ENCODE measurements around the gene CLPTM1. TPM values are rescaled to one million over a fixed set of nuclear protein-coding genes. Genes with fewer than 3 reads are reported as not detected.

CLPTM1 gene
- total RNA-seq, 1 donor from 2014 or later = 17.9 TPM

GRCh38 chr19:44990459-44990858 is 35.3 kb downstream of the CLPTM1 start:
- FAIRE-seq (no peak), DNase-seq (ENCODE audit: low read depth) (no peak)
- Histone ChIP-seq H3K27me3 (ENCODE audit: control insufficient read depth, insufficient read depth, low read length) (no peaks in the 10 kb centered on the region), H3K36me3 (ENCODE audit: control insufficient read depth, insufficient read depth, low read length) (peaks cover 19% of the 10 kb centered on the region), H3K4me3 (ENCODE audit: low read depth, low read length) (no peak overlapping the region)
- TF ChIP-seq, protein P1, sequence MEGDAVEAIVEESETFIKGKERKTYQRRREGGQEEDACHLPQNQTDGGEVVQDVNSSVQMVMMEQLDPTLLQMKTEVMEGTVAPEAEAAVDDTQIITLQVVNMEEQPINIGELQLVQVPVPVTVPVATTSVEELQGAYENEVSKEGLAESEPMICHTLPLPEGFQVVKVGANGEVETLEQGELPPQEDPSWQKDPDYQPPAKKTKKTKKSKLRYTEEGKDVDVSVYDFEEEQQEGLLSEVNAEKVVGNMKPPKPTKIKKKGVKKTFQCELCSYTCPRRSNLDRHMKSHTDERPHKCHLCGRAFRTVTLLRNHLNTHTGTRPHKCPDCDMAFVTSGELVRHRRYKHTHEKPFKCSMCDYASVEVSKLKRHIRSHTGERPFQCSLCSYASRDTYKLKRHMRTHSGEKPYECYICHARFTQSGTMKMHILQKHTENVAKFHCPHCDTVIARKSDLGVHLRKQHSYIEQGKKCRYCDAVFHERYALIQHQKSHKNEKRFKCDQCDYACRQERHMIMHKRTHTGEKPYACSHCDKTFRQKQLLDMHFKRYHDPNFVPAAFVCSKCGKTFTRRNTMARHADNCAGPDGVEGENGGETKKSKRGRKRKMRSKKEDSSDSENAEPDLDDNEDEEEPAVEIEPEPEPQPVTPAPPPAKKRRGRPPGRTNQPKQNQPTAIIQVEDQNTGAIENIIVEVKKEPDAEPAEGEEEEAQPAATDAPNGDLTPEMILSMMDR (IDR thresholded peaks at IDR 0.05; ENCODE audit: insufficient read depth, low read length, severe bottlenecking) = no peak

GRCh38 chr19:44990966-44991365 is 35.8 kb downstream of the CLPTM1 start:
- TF ChIP-seq, protein P1 (IDR thresholded peaks at IDR 0.05; ENCODE audit: insufficient read depth, low read length, severe bottlenecking) = no peak
- Histone ChIP-seq H3K36me3 (ENCODE audit: control insufficient read depth, insufficient read depth, low read length) (peaks cover 18% of the 10 kb centered on the region), H3K27me3 (ENCODE audit: control insufficient read depth, insufficient read depth, low read length) (no peaks in the 10 kb centered on the region), H3K4me3 (ENCODE audit: low read depth, low read length) (no peak overlapping the region)
- DNase-seq (ENCODE audit: low read depth) (no peak), FAIRE-seq (no peak)

GRCh38 chr19:44992336-44993163 is 37.4 kb downstream of the CLPTM1 start:
- Histone ChIP-seq H3K27me3 (ENCODE audit: control insufficient read depth, insufficient read depth, low read length) (no peaks in the 10 kb centered on the region), H3K4me3 (ENCODE audit: low read depth, low read length) (no peak overlapping the region), H3K36me3 (ENCODE audit: control insufficient read depth, insufficient read depth, low read length) (peaks cover 15% of the 10 kb centered on the region)
- DNase-seq (ENCODE audit: low read depth) (no peak), FAIRE-seq (no peak)
- TF ChIP-seq, protein P1 (IDR thresholded peaks at IDR 0.05; ENCODE audit: insufficient read depth, low read length, severe bottlenecking) = no peak

DNA sequence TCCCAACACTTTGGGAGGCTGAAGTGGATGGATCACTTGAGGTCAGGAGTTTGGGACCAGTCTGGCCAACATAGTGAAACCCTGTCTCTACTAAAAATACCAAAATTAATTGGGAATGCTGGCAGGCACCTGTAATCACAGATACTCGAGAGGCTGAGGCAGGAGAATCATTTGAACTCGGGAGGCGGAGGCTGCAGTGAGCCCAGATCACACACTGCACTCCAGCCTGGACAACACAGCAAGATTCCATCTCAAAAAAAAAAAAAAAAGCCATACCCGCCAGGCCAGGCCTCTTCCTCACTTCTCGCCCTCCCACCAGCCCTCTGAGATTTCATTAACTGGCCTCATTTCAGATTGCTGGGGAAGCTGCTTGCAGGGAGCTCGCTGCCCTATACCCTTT is 38.3 kb downstream of the CLPTM1 start:
- DNase-seq (ENCODE audit: low read depth) (no peak), FAIRE-seq (no peak)
- Histone ChIP-seq H3K4me3 (ENCODE audit: low read depth, low read length) (no peak overlapping the region), H3K36me3 (ENCODE audit: control insufficient read depth, insufficient read depth, low read length) (peaks cover 12% of the 10 kb centered on the region), H3K27me3 (ENCODE audit: control insufficient read depth, insufficient read depth, low read length) (no peaks in the 10 kb centered on the region)
- TF ChIP-seq, protein P1 (IDR thresholded peaks at IDR 0.05; ENCODE audit: insufficient read depth, low read length, severe bottlenecking) = no peak

- DNase-seq (ENCODE audit: low read depth) (no peak), FAIRE-seq (no peak)
- Histone ChIP-seq H3K36me3 (ENCODE audit: control insufficient read depth, insufficient read depth, low read length) (peaks cover 11% of the 10 kb centered on the region), H3K27me3 (ENCODE audit: control insufficient read depth, insufficient read depth, low read length) (no peaks in the 10 kb centered on the region), H3K4me3 (ENCODE audit: low read depth, low read length) (no peak overlapping the region)
- TF ChIP-seq, protein P1 (IDR thresholded peaks at IDR 0.05; ENCODE audit: insufficient read depth, low read length, severe bottlenecking) = no peak
Observed at GRCh38 chr19:44993926-44994537, 38.9 kb downstream of the CLPTM1 start.
